T-helper 1 cell (primary cell): ENCODE measurements around the gene MUTYH.
"Not testable (repeated sequence)": the region's sequence is repeated elsewhere in the genome, so short reads cannot be mapped to it uniquely, and the experiment has no call there.

ENCODE experiments used
- DNase-seq, 5 donors: peaks; one replicate each; pipeline ENCODE4 v3.0.0-alpha.2; 2012 to 2020
- total RNA-seq, 4 donors: gene quantifications; one replicate each; lab custom pipeline; 2026; lab: John Stamatoyannopoulos, UW

Gene MUTYH
- total RNA-seq: 7.6 to 11.7 (median 11.2) reads per million in 4 donors

GRCh38 chr1:45339789-45340558, at the start of gene MUTYH, which contains the start of gene TOE1:
MUTYH (minus strand) TSS chr1:45340440; CDS start chr1:45334505, 5,935 bp downstream.
TOE1 (plus strand) TSS chr1:45340170; CDS start chr1:45340253, 83 bp downstream.
- peak; percentile 78 to 98 (median 85) for DNase-seq

- DNase-seq: no peak
Observed at GRCh38 chr1:45386219-45386618, 46.0 kb upstream of the MUTYH start.

- DNase-seq: no peak
Observed at GRCh38 chr1:45385302-45385701, 45.1 kb upstream of the MUTYH start.

- DNase-seq: not testable (repeated sequence)
Observed at GRCh38 chr1:45384213-45384612, 44.0 kb upstream of the MUTYH start.

GRCh38 chr1:45383191-45383590, 43.0 kb upstream of the MUTYH start:
- no peak for DNase-seq

GRCh38 chr1:45381243-45381642, 41.0 kb upstream of the MUTYH start:
- no peak for DNase-seq

GRCh38 chr1:45380730-45381129, 40.5 kb upstream of the MUTYH start:
- no peak for DNase-seq

GRCh38 chr1:45380125-45380524, 39.9 kb upstream of the MUTYH start:
- no peak for DNase-seq

GRCh38 chr1:45379524-45379923, 39.3 kb upstream of the MUTYH start:
- DNase-seq: no peak

GRCh38 chr1:45378184-45378583, 37.9 kb upstream of the MUTYH start:
- no peak for DNase-seq

- no peak for DNase-seq
Observed at GRCh38 chr1:45375104-45376090, 35.2 kb upstream of the MUTYH start.

- DNase-seq: no peak
Observed at GRCh38 chr1:45373573-45373972, 33.3 kb upstream of the MUTYH start.

GRCh38 chr1:45370575-45370974, 30.3 kb upstream of the MUTYH start:
- no peak for DNase-seq

GRCh38 chr1:45365051-45365450, 24.8 kb upstream of the MUTYH start:
- no peak for DNase-seq

- DNase-seq: no peak
Observed at GRCh38 chr1:45364294-45364693, 24.1 kb upstream of the MUTYH start.

GRCh38 chr1:45360981-45361380, 20.7 kb upstream of the MUTYH start:
- DNase-seq: not testable (repeated sequence)

GRCh38 chr1:45359882-45360513, 19.8 kb upstream of the MUTYH start:
- peak in 3 of 5 donors; percentile 24 to 39 (median 34) for DNase-seq

- DNase-seq: no peak
Observed at GRCh38 chr1:45356186-45356585, 15.9 kb upstream of the MUTYH start.

GRCh38 chr1:45355683-45356082, 15.4 kb upstream of the MUTYH start:
- no peak for DNase-seq

GRCh38 chr1:45354838-45355237, 14.6 kb upstream of the MUTYH start:
- no peak for DNase-seq

- no peak for DNase-seq
Observed at GRCh38 chr1:45353685-45354084, 13.4 kb upstream of the MUTYH start.

GRCh38 chr1:45351508-45351907, 11.3 kb upstream of the MUTYH start:
- DNase-seq: no peak
